GM18511 (cell line): ENCODE measurements around the gene OPRL1.
A peak's percentile ranks its signal among the peaks of the same experiment; 100 is the strongest.

Source experiments
- ATAC-seq: cut with Tn5 transposase; IDR thresholded peaks from one replicate; pipeline ENCODE4 v1.9.1; 2021; ENCODE audit warnings: mild to moderate bottlenecking, moderate library complexity; ENCODE audit not compliant: unreplicated experiment

OPRL1 gene

GRCh38 chr20:64070244-64070993, 9.5 kb upstream of the OPRL1 start:
- no peak for ATAC-seq

DNA sequence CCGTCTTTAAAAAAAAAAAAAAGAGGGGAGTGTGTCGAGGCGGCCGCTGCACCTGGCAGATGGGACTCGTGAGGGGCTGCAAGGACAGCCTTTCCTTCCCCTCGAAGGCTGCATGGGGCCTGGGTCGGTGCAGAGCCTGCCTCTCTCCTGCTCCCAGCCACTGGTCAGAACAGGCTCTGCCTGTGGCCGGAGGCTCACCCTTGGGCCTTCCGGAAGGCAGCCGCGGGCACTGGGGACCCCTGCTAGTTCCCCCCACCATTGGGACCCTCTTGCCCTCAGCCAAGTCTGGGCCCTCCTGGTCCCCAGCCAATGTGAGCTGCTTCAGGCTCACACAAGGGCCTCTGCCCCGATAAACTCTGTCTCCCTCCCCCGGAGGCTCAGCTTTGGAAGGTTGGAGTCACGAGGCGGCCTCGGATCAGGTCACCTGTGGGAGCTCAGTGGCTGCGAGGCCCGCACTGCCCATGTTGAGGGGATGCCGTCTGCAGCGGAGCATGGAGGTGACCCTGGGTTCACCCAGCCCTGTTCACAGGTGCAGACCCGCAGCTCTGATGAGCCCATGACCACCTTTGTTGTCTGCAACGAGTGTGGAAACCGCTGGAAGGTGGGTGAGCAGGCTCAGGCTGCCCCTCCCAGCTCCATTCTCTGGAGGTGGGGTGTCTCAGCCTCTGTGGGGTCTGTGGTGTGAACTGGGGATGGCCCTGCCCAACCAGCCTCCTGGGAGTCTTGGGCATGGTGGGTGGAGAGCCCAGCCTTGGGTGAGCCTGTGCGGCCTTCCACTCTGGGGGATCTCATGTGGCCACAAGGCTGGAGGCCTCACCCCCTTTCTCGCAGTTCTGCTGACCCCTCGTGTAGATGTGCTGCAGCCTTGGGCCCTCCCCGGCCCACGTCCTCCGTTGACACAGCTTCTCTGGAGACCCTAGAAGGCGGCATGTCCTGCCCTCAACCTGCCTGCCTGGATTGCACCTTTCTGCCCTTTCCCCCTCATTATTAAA, 8.2 kb upstream of the OPRL1 start:
- no peak for ATAC-seq

- ATAC-seq = no peak
Measured at GRCh38 chr20:64072498-64073063, 7.3 kb upstream of the OPRL1 start.

- no peak for ATAC-seq
Measured at GRCh38 chr20:64073476-64074183, 6.3 kb upstream of the OPRL1 start.

DNA sequence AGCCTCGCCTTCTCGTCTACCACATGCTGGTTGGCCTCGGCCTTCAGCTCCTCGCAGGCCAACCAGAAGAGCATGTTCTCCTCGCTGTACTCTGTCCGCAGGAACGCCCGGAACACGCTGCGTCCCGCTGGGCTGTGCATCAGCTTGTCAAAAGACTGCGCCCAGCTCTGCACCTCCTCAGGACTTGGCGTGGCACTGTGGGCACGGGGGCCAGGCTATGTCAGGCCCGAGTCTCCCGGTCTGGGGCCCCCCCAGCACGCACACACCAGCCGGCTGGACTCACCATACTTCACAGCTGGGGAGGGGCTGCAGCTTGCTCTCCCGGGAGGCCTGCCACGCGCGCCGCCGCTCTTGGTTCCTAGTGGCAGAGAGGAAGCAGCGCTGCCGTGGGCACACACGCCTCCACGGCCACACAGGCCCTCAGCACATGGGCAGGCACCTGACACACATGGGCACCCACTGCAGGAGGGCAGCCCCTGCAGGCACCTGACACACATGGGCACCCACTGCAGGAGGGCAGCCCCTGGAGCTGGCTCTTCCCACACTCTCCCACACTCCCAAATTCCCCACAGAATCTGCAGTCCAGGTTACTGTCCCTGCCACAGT, 5.6 kb upstream of the OPRL1 start:
- ATAC-seq = no peak

DNA sequence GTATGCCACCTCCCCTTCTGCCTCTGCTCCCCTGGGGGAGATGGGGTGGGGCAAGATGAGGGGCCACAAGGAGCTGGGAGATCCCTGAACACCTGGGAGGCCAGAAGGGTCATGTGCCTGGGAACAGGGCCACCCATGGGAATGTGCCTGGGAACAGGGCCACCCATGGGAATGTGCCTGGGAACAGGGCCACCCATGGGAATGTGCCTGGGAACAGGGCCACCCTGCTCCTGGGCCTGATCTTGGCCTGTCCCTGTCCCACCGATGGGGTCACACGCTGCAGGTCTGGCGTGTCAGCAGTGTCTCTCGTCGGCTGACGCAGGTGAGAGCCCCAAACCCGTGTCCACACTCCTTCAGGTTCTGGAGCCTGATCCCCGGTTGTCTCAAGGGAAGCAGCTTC, 4.9 kb upstream of the OPRL1 start:
- ATAC-seq = no peak

DNA sequence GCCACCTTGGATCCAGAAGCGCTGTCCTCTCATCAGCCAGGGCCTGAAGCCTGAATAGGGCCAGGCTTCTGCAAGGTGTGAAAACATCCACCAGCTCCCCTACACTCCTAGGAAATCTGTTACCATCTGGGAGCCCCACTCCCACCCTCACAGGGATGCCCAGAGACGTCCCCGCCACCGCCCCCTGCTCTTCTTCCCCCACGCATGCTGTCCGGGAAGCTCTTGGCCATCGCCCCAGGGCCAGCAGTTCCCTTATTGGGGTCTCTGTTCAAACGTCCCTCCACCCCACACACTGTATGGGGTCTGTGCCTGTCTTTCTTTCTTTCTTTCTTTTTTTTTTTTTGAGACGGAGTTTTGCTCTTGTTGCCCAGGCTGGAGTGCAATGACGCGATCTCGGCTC, 4.3 kb upstream of the OPRL1 start:
- no peak for ATAC-seq

- ATAC-seq = no peak
Measured at GRCh38 chr20:64076061-64076997, 3.6 kb upstream of the OPRL1 start.

- ATAC-seq = peak; percentile 26
Measured at GRCh38 chr20:64077094-64077493, 2.8 kb upstream of the OPRL1 start.

DNA sequence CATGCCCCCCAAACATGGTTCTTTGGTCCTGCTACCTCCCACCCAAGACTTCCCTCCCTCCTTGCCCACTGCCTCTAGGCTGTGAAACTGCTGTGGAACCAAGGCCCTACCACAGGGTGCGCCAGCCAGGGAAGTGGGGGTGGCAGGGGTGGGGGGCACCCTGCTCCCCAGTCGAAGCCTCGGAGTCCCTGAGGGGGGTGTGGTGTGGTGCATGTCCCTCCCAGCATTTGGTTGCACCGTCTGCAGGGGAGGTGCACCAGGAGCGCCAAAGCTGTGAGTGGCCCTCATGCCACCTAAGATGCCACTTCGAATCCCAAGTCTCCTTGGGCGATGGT, 2.4 kb upstream of the OPRL1 start:
- ATAC-seq = peak; percentile 1

DNA sequence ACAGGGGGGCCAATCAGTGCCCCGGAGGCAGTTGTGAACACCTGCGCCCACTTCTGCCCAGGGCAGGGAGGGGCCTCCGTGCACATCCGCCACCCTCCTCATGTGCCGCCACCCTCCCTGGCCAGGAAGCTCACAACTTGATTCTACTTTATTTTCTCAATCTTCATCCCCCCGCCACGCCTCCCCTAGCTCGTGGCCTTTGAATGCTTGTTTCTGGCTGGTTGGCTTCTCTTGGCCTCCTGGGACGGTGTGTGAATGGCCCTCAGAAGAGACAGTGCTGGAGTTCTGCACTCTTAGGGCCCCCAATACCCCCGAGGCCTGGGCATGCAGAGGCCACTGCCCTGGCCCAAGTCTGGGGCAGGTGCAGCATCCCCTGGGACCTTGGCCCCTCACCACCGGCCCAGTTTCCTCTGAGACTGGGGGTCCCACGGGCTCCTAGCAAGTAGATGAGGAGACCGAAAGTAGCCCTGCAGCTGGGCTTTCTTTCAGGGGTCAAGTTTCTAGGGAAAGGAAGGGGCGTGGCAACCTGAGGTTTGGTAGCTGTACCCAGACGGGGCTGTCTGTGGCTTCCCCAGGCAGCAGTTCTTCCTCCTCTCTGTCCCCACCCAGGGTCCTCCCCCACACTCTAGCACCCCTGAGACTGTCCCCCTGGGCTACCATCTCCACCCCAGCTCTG, 1.9 kb upstream of the OPRL1 start:
- ATAC-seq = peak; percentile 46

DNA sequence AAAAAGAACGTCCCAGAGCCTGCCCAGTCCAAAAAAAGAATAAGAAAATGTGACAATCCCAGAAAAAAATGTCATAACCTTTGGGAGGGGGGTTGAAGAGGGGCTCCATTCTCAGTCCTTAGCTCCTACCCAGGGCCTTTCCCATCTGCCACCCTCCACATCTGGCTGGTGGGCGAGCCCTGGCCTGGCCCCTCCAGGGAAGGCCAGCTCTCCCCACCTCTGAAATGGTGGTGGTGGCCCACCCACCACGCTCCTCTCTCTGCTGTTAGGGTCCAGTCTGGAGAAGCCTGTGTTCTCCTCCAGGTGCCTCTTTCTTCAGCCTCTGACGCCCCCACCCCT, 979 bp upstream of the OPRL1 start:
- no peak for ATAC-seq

DNA sequence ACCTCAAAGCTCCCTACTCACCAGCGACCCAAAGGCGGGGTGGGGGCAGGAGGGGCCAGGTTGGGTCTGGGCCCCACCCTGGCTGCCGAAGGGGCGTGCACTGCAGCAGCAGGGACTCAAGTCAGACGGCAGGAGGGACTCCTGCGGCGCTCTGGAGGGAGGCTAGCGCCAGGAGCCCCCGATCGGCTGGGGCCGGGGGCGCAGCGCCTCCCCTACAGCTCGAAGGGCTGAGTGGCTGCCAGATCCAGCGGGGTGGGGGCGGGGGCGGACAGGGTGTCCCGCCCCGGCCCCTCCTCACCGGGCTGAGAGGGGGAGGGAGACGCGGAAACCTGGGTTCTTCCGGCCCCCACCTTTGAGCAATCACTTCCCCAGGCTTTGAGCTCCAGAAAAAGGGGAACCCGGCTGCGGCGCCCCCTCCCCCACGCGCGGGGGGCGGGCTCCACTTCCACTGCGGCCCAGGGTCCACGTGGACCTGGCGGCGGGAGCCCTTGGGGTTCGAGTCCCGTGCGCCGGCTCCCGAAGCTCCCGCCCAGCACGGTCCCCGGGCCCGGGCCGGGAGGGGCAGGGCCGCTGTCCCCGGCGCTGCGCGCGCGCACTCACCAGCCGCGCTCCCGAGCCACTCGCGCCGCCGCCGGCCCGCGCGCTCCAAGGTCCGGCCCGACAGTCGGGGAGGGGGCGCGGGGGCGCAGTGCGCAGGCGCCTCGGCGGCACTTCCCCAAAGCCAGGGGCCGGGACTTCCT, 439 bp upstream of the OPRL1 start, which contains the start of gene RGS19:
RGS19 (minus strand) TSS at position 246 of the 740 bp plus-strand sequence. CDS start 2,632 bp downstream, outside the sequence.
- peak; percentile 34 for ATAC-seq

- no peak for ATAC-seq
Measured at GRCh38 chr20:64080813-64081623, 1.1 kb downstream of the OPRL1 start.

GRCh38 chr20:64081624-64081964, 1.7 kb downstream of the OPRL1 start:
- no peak for ATAC-seq

- no peak for ATAC-seq
Measured at GRCh38 chr20:64082126-64082731, 2.3 kb downstream of the OPRL1 start.

DNA sequence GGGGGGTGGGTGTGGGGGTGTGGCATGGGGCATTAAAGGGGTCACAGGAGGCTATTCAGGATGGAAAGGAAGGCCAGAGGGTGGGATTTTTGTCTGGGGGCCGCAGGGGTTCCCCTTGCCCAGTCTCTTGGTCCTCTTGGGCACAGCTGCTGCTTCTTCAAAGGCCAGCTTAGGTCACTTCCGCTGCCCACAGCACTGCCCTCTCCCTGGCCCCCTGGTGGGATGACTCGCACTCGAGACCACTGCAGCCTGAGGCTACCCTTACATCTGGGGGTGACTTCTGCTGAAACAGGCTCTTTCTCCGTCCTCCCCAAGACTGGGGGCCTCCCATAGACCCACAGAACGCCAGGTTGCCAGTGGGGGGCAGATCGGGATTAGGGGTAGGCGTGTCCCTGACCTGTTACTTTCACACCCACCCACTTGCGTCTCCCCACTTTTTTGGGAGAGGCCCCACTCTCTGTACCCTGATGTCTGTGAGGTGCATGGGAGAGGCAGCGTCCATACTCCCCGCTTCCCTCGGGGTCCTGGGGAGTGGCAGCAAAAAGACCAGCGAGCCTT, 3.0 kb downstream of the OPRL1 start:
- ATAC-seq = no peak
